DMS114 treated with DMSO at 0.1 percent for 48 hours (cell line): ENCODE results near the gene SMARCD1.

Source experiments
- DNase-seq: peaks from one replicate; lab custom pipeline; 2025; ENCODE audit not compliant: unreplicated experiment; lab: John Stamatoyannopoulos, UW

SMARCD1 gene

DNA sequence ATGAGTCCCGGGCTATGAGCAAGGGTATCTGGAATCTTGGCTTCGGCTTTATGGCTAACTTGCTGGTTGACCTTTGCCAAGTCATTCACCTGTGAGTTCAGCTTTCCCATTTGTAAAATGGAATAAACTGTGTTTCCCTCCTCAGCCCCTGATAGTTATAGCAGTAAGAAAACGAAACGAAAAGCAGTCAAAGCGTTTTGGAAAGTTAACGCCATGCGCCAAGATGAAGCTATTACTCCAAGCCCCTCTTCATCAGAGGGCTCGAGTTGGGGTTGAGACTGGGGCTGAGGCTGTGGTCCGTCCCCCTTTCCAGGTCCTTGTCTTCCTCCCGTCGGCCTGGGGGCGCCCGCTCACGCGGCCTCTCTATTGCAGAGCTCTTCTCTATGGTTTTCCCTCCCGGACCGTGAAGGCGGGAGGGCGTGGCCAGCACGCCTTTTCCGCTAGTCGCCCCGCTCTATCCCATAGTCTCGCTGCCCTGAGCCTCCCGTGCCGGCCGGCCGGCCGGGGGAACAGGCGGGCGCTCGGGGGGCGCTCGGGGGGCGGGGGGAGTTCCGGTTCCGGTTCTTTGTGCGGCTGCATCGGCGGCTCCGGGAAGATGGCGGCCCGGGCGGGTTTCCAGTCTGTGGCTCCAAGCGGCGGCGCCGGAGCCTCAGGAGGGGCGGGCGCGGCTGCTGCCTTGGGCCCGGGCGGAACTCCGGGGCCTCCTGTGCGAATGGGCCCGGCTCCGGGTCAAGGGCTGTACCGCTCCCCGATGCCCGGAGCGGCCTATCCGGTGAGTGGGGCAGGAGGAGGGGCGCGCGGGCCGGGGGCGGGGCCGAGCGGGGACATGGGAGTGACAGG lies at the start of gene SMARCD1:
SMARCD1 (plus strand) TSS at position 568 of the 840 bp plus-strand sequence; CDS start at position 596, 28 bp downstream.
- DNase-seq, result peak; percentile 91

- no peak for DNase-seq
These were observed 46.8 kb upstream of the SMARCD1 start for GRCh38 chr12:50038336-50038735.

DNA sequence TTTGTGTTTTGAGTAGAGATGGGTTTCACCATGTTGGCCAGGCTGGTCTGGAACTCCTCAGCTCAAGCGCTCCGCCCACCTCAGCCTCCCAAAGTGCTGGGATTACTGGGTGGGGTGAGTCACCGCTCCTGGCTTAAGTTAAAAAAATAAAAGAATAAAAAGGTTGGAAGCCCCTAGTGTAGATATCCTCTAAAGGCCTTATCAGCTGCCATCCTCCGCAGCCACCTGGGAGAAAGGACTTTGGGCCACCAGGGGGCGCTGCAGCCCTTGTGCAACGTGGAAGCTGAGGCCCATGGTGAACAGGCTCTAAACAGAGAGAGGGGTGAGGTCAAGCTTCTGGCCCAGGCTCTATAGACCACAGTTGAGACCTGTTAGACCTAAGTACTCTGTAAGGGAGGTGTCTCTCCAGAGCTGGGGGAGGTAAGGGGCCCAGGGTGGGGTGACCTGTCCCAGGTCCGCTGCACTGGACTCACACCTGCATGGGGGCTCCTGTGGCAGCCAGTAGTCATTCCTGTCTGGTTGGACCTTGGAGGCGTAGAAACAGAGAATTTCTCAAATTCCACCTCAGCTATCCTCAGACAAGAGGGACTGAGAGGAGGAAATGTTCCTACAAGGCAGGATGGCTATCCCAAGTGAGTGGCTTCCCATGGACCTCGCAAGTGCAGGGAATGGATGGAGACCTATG lies 45.8 kb upstream of the SMARCD1 start:
- peak; percentile 11 for DNase-seq

DNA sequence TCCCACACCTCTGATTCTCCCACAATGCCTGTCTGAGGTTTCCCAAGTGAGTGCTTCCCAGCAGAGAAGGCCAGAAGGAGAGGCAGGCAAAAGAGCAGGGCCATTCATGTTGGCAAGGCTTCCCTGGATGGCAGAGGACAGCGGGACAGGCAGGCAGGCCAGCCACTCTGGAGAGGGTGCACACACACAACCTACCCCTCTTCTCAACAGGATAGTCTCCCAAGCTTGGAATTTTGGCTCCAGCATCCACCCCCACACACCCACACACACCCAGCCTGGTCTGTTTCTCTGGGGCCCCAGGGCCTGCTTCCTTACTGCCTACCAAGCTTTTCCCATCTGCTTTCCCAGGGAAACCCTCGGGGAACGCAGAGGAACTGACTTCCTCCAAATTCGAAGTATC lies 44.5 kb upstream of the SMARCD1 start:
- DNase-seq, result no peak

DNA sequence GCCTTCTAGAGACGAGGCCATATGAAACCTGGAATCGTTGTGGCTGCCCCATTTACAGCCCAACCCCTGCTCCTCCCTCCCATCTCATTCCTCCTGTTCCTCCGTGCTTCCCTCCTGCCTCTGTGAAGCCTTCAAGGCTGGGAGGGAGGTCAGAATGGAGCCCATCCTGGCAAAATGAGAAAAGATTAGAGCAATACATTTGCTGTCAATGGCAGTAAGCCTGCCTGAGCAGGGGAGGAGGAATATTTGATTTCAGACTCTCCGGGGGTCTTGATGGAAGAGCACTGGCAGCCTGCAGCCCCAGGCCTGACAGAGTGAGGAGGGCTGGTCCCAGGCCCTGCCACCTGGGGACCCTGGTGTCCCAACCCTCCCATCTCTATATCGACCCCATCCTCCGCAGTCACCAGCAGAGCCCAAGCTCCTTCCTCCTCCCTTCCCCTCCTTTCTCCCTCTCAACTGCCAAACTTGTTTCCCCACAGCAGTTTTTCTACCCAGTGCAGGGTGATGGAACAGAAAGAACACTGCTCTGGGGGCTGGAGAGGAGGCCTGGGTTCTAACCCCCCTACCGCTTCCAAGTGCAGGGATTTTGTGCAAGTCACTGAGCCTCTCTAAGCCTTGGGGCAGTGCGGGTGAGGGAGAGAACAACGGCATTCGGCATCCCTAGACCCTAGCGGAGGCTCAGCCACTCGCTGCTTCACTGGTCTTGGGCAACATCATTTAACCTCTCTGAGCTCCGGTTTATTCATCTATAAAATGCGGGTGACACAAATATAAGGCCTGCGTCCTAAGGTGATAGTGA lies 43.9 kb upstream of the SMARCD1 start:
- DNase-seq, result no peak

DNA sequence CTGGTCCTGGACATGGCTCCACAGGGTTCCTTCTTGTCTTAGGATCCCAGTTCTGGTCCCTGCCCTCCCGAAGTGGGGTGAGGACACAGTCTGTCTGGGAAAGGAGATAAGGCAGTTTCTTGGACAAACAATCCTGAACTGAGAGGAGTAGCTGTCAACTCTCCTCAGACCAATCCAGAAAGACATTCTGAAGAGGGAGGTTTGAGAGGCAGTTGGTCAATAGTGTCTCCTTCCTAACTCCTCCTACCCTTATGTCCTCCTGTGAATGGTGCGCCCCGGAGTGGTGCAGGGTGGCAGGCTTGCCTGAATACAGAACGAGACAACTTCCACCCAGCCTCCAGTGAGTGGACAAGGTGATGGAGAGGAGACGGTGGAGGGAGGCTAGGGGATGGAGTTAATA lies 43.2 kb upstream of the SMARCD1 start:
- DNase-seq, result no peak

DNA sequence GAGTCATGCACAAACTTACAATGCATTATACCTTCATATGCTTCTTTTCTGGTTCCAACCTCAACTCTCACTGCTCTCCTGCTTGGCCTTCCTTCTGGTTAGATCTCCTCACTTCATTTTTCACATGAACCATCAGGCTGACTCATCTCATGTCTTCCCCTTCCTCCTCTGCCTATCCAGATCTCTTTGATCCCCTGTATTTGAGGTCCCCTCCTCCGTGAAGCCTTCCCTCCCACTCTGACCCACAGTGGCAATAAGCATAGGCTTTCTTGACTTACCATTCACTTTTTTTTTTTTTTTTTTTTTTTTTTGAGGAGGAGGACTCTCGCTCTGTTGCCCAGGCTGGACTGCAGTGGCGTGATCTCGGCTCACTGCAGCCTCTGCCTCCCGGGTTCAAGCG lies 42.4 kb upstream of the SMARCD1 start:
- DNase-seq, result no peak

GRCh38 chr12:50043308-50043707 lies 41.8 kb upstream of the SMARCD1 start:
- no peak for DNase-seq

DNA sequence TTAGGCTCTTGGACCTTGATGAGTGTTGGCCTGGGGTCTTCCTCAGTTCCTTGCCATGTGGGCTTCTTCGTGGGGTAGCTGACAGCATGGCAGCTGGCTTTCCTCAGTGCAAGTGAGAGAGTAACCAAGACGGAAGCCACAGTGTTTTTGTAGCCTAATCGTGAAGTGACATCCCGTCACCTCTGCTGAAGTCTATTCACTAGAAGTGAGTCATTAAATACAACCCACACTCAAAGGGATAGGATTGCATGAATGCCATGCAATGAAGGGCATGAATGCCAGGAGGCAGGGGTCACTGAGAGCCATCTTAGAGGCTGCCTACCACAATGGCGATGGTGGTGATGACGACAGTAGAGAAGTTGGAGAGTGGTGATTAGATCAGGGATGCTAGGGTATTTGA lies 41.3 kb upstream of the SMARCD1 start:
- DNase-seq, result no peak

DNA sequence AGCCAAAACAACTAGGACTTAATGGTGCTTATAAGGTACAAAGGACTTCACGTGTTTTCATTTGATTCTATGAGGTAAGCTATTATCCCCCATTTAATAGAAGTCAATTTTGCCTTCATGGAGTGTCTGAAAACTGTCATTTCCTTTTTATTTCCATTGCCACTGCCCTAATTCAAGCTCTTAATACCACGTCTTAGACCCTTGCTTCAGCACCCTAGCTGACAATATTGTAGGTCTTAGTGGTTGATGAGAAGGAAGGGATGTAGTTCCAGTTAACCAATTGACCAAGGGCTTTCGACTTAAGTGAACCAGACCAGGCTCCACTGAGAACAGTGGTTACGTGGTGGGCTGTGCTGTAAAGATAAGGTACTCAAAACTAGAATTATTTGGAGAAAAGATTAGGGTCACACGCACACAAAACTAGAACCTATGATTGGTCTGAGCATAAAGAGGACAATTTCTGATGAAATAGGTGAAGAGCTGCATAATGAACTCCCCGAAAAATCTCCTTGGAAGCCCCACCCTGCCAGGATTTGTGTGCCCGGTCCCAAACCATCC lies 37.4 kb upstream of the SMARCD1 start:
- no peak for DNase-seq

DNA sequence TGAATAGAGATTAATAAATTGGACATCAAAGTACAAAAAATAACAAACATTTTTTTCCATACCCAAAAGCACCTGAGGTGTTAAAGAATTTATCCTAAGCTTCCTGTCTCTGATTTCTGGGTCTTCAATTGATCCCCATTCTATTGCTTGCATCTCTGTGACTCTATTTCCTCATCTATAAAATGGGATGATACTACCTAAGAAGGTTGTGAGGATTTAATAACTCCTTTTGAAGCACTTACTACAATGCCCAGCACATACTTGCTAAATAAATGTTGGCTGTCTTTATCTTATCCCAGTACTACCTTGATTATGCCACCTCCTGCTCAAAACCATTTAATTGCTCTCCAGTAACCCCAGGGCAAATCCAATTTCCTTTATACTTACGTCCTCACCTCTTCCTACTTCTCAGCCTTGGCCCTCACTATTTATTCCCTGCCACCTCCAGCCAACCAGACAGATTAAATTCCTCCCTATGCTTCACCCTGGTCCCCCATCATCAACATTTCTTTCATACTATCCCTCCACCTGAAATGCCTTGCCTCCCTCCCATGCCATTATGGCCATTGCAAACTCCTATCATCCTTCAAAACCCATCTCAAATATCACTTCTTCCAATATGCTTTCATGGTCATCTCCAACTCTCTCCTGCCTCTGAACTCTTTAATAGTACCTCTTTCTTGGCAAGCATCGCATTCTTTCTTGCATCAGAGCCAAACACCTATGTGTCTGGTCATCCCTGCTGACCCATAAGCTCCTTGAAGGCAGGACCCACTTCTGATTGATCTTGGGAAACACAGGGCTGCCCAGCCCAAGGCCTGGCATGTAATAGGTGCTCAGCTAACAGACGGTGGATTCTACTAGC lies 35.7 kb upstream of the SMARCD1 start:
- DNase-seq, result no peak

GRCh38 chr12:50050119-50050385 lies 35.1 kb upstream of the SMARCD1 start:
- no peak for DNase-seq

GRCh38 chr12:50050410-50051098 lies 34.6 kb upstream of the SMARCD1 start:
- DNase-seq, result no peak

GRCh38 chr12:50051101-50051806 lies 33.9 kb upstream of the SMARCD1 start:
- no peak for DNase-seq

- no peak for DNase-seq
These were observed 32.6 kb upstream of the SMARCD1 start for GRCh38 chr12:50052544-50052943.

GRCh38 chr12:50052964-50053363 lies 32.2 kb upstream of the SMARCD1 start:
- no peak for DNase-seq

GRCh38 chr12:50053583-50053982 lies 31.6 kb upstream of the SMARCD1 start:
- DNase-seq, result no peak

DNA sequence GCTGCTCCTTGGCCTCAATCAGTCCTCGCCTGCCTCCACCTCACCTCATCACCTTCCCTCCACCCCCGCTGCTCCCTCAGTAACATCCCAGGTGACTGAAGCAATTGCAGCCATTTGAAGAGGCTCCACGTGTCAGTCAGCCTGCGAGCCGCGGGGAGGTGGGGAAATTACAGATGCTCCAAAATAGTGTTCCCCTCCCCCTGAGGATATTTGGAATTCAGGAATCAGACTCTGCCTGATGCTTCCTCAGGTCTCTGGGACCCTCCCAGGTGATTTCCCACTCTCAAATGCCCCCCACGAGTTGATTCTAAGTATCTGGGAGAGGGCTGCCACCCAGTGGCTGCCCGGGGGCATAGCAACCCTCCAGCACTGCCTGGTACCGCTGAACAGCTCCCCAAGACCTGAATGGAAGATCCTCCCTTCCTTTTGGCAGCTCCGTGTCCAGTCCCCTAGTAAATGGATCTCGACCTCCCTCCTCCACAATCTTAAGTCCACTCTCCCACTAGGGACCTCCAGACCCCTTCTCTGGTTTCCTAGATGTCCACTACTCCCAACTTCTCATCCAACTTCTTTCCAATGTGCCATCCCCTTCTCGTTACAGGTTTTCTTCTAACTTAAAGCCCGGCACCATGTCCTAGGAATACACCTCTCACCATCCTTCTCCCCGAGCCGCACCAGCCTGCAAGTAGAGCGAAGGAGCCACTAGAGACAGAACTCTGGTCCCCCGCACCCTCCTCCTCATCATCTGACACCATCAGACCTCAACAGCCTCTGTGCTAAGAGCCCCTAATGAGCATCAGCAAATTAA lies 29.1 kb upstream of the SMARCD1 start:
- peak; percentile 47 for DNase-seq

GRCh38 chr12:50056639-50056976 lies 28.5 kb upstream of the SMARCD1 start:
- DNase-seq, result no peak
